Epithelial cell of proximal tubule (primary cell): Measurements from ENCODE around the gene CCDC152. TPM values are rescaled to one million over a fixed set of nuclear protein-coding genes. Genes with fewer than 3 reads are reported as not detected.

ENCODE experiments used
- DNase-seq: peaks from one replicate; pipeline ENCODE4 v3.0.0-alpha.2; 2011; ENCODE audit warnings: low read depth
- H3K4me3 ChIP-seq: 2 replicates; pipeline ENCODE4 v1.5.1; 2011; ENCODE audit warnings: low read depth, mild to moderate bottlenecking, low read length
- CTCF ChIP-seq: conservative IDR thresholded peaks from 2 replicates; pipeline ENCODE4 v1.5.1; 2012; ENCODE audit warnings: low read depth, mild to moderate bottlenecking, low read length
- total RNA-seq: library from RNA; depleted of rRNA; stranded (reverse); fragments of >200 nt; gene quantifications from 2 replicates; pipeline ENCODE4 v1.2.3, GENCODE V29; 2015

CCDC152 gene
- total RNA-seq, 1 donor from 2014 or later = 2.7 TPM

- no peak for TF ChIP-seq CTCF
- no peak for DNase-seq
- no peak overlapping the region for H3K4me3 ChIP-seq
Measured at GRCh38 chr5:42826757-42827515, 70.3 kb downstream of the CCDC152 start.

- H3K4me3 ChIP-seq = no peak overlapping the region
- DNase-seq = no peak
- no peak for TF ChIP-seq CTCF
Measured at GRCh38 chr5:42828671-42829070, 72.1 kb downstream of the CCDC152 start.

GRCh38 chr5:42830924-42831323, 74.3 kb downstream of the CCDC152 start:
- H3K4me3 ChIP-seq = no peak overlapping the region
- no peak for TF ChIP-seq CTCF
- no peak for DNase-seq

GRCh38 chr5:42832060-42832459, 75.4 kb downstream of the CCDC152 start:
- no peak for DNase-seq
- H3K4me3 ChIP-seq = no peak overlapping the region
- TF ChIP-seq CTCF = no peak

- no peak for DNase-seq
- TF ChIP-seq CTCF = no peak
Measured at GRCh38 chr5:42836070-42836769, 79.6 kb downstream of the CCDC152 start.

GRCh38 chr5:42837601-42838000, 81.0 kb downstream of the CCDC152 start:
- no peak for DNase-seq
- no peak overlapping the region for H3K4me3 ChIP-seq
- no peak for TF ChIP-seq CTCF

More at GRCh38 chr5:42836070-42836769, 79.6 kb downstream of the CCDC152 start:
- no peak overlapping the region for H3K4me3 ChIP-seq
